Measurements from ENCODE around the gene CD46.

GRCh38 chr1:207799989-207800648 lies 48.3 kb downstream of the CD46 start:
- no peak for TF ChIP-seq REST (IDR thresholded peaks at IDR 0.05; ENCODE audit: insufficient read depth in 1 of 2, low read depth in 2 of 2, low read length in 2 of 2)
- TF ChIP-seq SIN3A (IDR thresholded peaks at IDR 0.05; ENCODE audit: borderline replicate concordance, insufficient read depth, low read length): no peak
- TF ChIP-seq FOXP2 (optimal IDR thresholded peaks at IDR 0.05; ENCODE audit: borderline replicate concordance, extremely low read depth, extremely low read length, insufficient read depth): no peak
- TF ChIP-seq POLR2AphosphoS5 (IDR thresholded peaks at IDR 0.05; ENCODE audit: low read depth, low read length): no peak
